Measurements from ENCODE around the gene RHD.
"Not testable (repeated sequence)": the region's sequence is repeated elsewhere in the genome, so short reads cannot be mapped to it uniquely, and the experiment has no call there.

The RHD gene

DNA sequence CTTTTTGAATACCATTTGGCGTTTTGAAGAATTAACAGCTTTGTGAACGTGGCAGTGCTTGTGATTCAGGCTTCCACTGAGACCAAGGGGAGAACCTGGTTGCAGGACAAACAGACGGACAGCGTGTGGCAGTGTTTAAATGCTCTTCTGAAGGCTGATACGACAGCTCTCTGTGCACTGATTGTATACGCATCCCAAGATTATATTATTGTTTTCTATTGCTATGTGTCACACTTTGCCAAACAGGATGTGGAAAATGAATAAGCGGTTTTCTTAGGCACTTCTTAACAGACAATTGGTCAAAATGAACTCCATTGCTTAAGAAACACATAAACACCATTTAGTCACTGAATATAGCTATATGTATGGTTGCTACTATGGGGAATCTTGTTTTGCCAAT is 12.5 kb upstream of the RHD start:
- not testable (repeated sequence) for H3K27ac ChIP-seq (ENCODE audit: low read length); H3K4me1 ChIP-seq (ENCODE audit: control insufficient read depth, insufficient read depth, low read length); H3K27me3 ChIP-seq (ENCODE audit: control insufficient read depth in 1 of 2, insufficient read depth in 2 of 2, low read length in 2 of 2); H3K9ac ChIP-seq (ENCODE audit: low read length in 2 of 2); H3K4me3 ChIP-seq (ENCODE audit: low read length in 2 of 2); H3K36me3 ChIP-seq (ENCODE audit: control insufficient read depth in 2 of 2, insufficient read depth in 2 of 2, low read length in 2 of 2); H3K9me3 ChIP-seq (ENCODE audit: control insufficient read depth in 2 of 2, low read length in 2 of 2)

GRCh38 chr1:25260336-25260735 is 12.0 kb upstream of the RHD start:
- not testable (repeated sequence) for H3K4me1 ChIP-seq (ENCODE audit: control insufficient read depth, insufficient read depth, low read length); H3K36me3 ChIP-seq (ENCODE audit: control insufficient read depth in 2 of 2, insufficient read depth in 2 of 2, low read length in 2 of 2); H3K4me3 ChIP-seq (ENCODE audit: low read length in 2 of 2); H3K27ac ChIP-seq (ENCODE audit: low read length); H3K9ac ChIP-seq (ENCODE audit: low read length in 2 of 2); H3K9me3 ChIP-seq (ENCODE audit: control insufficient read depth in 2 of 2, low read length in 2 of 2); H3K27me3 ChIP-seq (ENCODE audit: control insufficient read depth in 1 of 2, insufficient read depth in 2 of 2, low read length in 2 of 2)

DNA sequence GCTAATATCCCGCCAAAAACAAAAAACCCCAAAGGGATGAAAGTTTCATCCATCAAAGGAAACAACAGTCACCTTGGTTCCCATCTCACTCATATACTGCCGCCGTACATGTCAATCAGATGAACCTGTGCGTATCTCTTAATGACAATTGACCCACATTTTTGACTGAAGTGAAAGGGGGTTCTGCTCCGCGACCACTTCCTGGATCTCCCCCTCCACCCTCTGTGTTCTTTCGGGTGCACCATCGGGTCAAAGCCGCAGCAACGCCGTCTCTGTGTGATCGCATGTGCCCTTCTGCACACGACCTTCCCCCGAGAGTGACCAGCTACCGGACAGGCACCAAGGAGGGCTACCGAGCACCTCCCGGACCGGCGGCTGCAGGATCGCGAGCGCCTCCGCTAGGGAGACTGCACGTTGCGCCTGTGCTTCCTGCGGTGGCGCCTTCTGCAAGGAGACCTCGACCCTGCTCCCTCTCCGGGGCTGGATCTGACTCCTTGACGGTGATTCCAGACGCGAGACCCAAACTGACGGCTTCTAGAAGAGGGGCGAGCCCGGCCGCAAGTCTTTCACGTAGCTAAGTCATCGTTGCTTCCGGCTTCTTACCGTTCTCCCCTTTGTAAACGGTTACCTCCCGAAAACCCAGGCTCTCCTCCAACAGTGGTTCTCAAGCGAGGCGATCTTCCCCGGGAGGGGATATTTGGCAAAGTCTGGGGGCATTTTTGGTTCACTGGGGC is 5.6 kb upstream of the RHD start:
- not testable (repeated sequence) for H3K4me1 ChIP-seq (ENCODE audit: control insufficient read depth, insufficient read depth, low read length); H3K27ac ChIP-seq (ENCODE audit: low read length); H3K9me3 ChIP-seq (ENCODE audit: control insufficient read depth in 2 of 2, low read length in 2 of 2); H3K27me3 ChIP-seq (ENCODE audit: control insufficient read depth in 1 of 2, insufficient read depth in 2 of 2, low read length in 2 of 2); H3K36me3 ChIP-seq (ENCODE audit: control insufficient read depth in 2 of 2, insufficient read depth in 2 of 2, low read length in 2 of 2)
- Histone ChIP-seq H3K4me3 (ENCODE audit: low read length in 2 of 2) (peak overlapping the region; percentile 46 to 75), H3K9ac (ENCODE audit: low read length in 2 of 2) (peak overlapping the region in 1 of 2 donors; percentile 47)

DNA sequence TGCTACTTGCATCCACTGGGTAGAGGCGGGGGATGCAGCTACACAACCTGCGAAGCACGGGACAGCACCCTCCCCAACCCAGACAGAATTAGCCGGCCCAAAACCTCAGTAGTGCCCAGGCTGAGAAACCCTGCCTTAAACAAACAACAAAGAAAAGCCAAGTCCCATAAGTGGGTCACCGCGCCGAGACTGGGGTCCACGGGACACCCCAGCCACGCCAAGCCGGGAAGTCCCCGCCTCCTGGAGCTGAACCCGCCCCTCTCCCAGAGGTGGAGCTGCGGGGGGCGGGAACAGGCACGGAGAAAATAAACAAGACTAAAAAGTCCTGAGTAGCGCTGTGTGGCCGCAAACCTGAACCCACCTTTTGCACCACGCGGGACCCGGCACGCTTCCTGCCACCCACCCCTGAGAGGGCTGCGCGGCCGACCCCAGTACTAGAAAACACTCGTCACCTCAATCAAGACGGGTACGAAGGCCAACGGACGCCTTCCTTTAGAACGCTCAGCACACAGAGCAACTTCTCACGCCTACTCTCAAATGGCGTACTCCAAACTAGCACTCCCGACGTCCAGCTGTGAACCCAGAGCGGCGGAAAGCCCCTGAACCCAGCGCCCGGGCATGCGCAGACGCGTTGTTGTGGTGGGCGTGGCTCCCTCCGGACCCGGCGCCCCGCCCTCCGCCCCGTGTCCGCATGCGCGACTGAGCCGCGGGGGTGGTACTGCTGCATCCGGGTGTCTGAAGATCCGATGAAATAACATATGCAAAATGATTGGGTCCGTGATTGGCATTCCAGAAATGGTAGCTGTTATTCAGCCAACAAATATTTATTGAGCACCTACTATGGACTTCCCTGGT is 4.8 kb upstream of the RHD start:
- Histone ChIP-seq H3K4me3 (ENCODE audit: low read length in 2 of 2) (peak overlapping the region; percentile 62 to 75), H3K9ac (ENCODE audit: low read length in 2 of 2) (peak overlapping the region in 1 of 2 donors; percentile 42), H3K27ac (ENCODE audit: low read length) (peak overlapping the region; percentile 46)
- not testable (repeated sequence) for H3K27me3 ChIP-seq (ENCODE audit: control insufficient read depth in 1 of 2, insufficient read depth in 2 of 2, low read length in 2 of 2); H3K36me3 ChIP-seq (ENCODE audit: control insufficient read depth in 2 of 2, insufficient read depth in 2 of 2, low read length in 2 of 2); H3K4me1 ChIP-seq (ENCODE audit: control insufficient read depth, insufficient read depth, low read length); H3K9me3 ChIP-seq (ENCODE audit: control insufficient read depth in 2 of 2, low read length in 2 of 2)

GRCh38 chr1:25268143-25268760 is 4.1 kb upstream of the RHD start:
- peak overlapping the region in 1 of 2 donors; percentile 42 for H3K9ac ChIP-seq (ENCODE audit: low read length in 2 of 2)

DNA sequence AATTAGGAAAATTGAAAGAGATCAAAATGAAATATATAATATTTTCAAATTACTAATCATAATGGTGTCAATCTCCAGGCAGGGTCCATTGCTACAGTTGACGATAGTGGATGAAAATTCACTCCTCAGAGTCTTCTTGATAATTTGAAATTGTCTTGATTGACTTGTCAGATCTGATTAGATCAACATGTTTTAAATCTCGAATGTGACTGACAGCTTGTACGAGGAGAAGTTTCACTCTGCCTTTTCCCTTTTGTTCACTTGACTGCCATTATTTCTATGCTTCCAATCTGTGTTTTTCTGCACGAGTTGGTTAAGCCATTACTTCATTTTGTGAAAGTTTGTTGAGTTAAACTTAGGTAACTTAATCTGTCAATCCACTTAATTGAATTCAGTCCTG is 3.3 kb downstream of the RHD start:
- H3K4me3 ChIP-seq (ENCODE audit: low read length in 2 of 2); H3K4me1 ChIP-seq (ENCODE audit: control insufficient read depth, insufficient read depth, low read length); H3K9me3 ChIP-seq (ENCODE audit: control insufficient read depth in 2 of 2, low read length in 2 of 2); H3K27me3 ChIP-seq (ENCODE audit: control insufficient read depth in 1 of 2, insufficient read depth in 2 of 2, low read length in 2 of 2); H3K36me3 ChIP-seq (ENCODE audit: control insufficient read depth in 2 of 2, insufficient read depth in 2 of 2, low read length in 2 of 2); H3K27ac ChIP-seq (ENCODE audit: low read length); H3K9ac ChIP-seq (ENCODE audit: low read length in 2 of 2): not testable (repeated sequence)

More at GRCh38 chr1:25268143-25268760, 4.1 kb upstream of the RHD start:
- H3K4me3 ChIP-seq (ENCODE audit: low read length in 2 of 2): peak overlapping the region; percentile 62 to 75
- not testable (repeated sequence) for H3K9me3 ChIP-seq (ENCODE audit: control insufficient read depth in 2 of 2, low read length in 2 of 2); H3K4me1 ChIP-seq (ENCODE audit: control insufficient read depth, insufficient read depth, low read length); H3K27me3 ChIP-seq (ENCODE audit: control insufficient read depth in 1 of 2, insufficient read depth in 2 of 2, low read length in 2 of 2); H3K27ac ChIP-seq (ENCODE audit: low read length); H3K36me3 ChIP-seq (ENCODE audit: control insufficient read depth in 2 of 2, insufficient read depth in 2 of 2, low read length in 2 of 2)

- H3K4me3 ChIP-seq (ENCODE audit: low read length in 2 of 2); H3K36me3 ChIP-seq (ENCODE audit: control insufficient read depth in 2 of 2, insufficient read depth in 2 of 2, low read length in 2 of 2); H3K4me1 ChIP-seq (ENCODE audit: control insufficient read depth, insufficient read depth, low read length); H3K27me3 ChIP-seq (ENCODE audit: control insufficient read depth in 1 of 2, insufficient read depth in 2 of 2, low read length in 2 of 2); H3K27ac ChIP-seq (ENCODE audit: low read length); H3K9ac ChIP-seq (ENCODE audit: low read length in 2 of 2); H3K9me3 ChIP-seq (ENCODE audit: control insufficient read depth in 2 of 2, low read length in 2 of 2): not testable (repeated sequence)
Observed at GRCh38 chr1:25277295-25277694, 5.0 kb downstream of the RHD start.

DNA sequence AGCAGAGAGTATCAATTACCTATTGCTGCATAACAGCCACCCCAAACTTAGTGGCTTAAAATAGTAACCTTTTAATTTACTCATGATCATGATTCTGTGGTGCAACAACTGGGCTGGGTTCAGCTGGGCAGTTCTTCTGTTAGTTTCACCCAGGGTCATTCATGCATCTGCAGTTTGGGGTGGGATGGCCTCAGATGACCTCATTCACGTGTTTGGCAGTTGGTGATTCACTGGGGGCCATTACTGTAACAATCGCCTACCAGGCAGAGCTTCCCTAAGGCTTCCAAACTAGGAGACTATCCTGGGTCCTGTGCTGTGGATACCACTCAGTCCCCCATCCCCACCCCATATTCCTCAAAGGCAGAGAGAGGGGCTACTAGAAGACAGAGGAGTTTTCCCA is 6.0 kb downstream of the RHD start:
- not testable (repeated sequence) for H3K27ac ChIP-seq (ENCODE audit: low read length); H3K27me3 ChIP-seq (ENCODE audit: control insufficient read depth in 1 of 2, insufficient read depth in 2 of 2, low read length in 2 of 2); H3K9me3 ChIP-seq (ENCODE audit: control insufficient read depth in 2 of 2, low read length in 2 of 2); H3K9ac ChIP-seq (ENCODE audit: low read length in 2 of 2); H3K4me3 ChIP-seq (ENCODE audit: low read length in 2 of 2); H3K36me3 ChIP-seq (ENCODE audit: control insufficient read depth in 2 of 2, insufficient read depth in 2 of 2, low read length in 2 of 2); H3K4me1 ChIP-seq (ENCODE audit: control insufficient read depth, insufficient read depth, low read length)

- not testable (repeated sequence) for H3K27ac ChIP-seq (ENCODE audit: low read length); H3K4me1 ChIP-seq (ENCODE audit: control insufficient read depth, insufficient read depth, low read length); H3K36me3 ChIP-seq (ENCODE audit: control insufficient read depth in 2 of 2, insufficient read depth in 2 of 2, low read length in 2 of 2); H3K9ac ChIP-seq (ENCODE audit: low read length in 2 of 2); H3K4me3 ChIP-seq (ENCODE audit: low read length in 2 of 2); H3K27me3 ChIP-seq (ENCODE audit: control insufficient read depth in 1 of 2, insufficient read depth in 2 of 2, low read length in 2 of 2); H3K9me3 ChIP-seq (ENCODE audit: control insufficient read depth in 2 of 2, low read length in 2 of 2)
Observed at GRCh38 chr1:25278790-25279189, 6.5 kb downstream of the RHD start.

GRCh38 chr1:25279693-25280111 is 7.4 kb downstream of the RHD start:
- not testable (repeated sequence) for H3K36me3 ChIP-seq (ENCODE audit: control insufficient read depth in 2 of 2, insufficient read depth in 2 of 2, low read length in 2 of 2); H3K9me3 ChIP-seq (ENCODE audit: control insufficient read depth in 2 of 2, low read length in 2 of 2); H3K4me3 ChIP-seq (ENCODE audit: low read length in 2 of 2); H3K9ac ChIP-seq (ENCODE audit: low read length in 2 of 2); H3K4me1 ChIP-seq (ENCODE audit: control insufficient read depth, insufficient read depth, low read length); H3K27ac ChIP-seq (ENCODE audit: low read length); H3K27me3 ChIP-seq (ENCODE audit: control insufficient read depth in 1 of 2, insufficient read depth in 2 of 2, low read length in 2 of 2)

DNA sequence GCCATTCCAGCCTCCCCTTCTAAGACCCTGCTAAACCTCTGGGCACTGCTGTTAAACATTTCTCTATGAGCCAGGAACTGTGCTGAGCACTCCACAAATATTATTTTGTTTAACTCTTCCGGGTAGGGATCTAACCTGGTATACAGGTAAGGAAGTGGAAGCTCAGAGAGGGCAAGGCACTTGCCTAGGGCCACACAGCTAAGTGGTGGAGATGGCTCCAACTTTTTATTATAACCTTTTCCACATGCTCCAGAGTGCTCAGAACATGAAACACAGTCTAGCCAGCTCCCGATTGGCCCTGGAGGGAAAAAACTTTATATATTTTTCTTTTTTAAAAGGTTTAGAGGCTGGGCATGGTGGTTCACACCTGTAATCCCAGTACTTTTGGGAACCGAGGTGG is 13.6 kb downstream of the RHD start:
- H3K4me3 ChIP-seq (ENCODE audit: low read length in 2 of 2); H3K4me1 ChIP-seq (ENCODE audit: control insufficient read depth, insufficient read depth, low read length); H3K9me3 ChIP-seq (ENCODE audit: control insufficient read depth in 2 of 2, low read length in 2 of 2); H3K27ac ChIP-seq (ENCODE audit: low read length); H3K9ac ChIP-seq (ENCODE audit: low read length in 2 of 2); H3K27me3 ChIP-seq (ENCODE audit: control insufficient read depth in 1 of 2, insufficient read depth in 2 of 2, low read length in 2 of 2); H3K36me3 ChIP-seq (ENCODE audit: control insufficient read depth in 2 of 2, insufficient read depth in 2 of 2, low read length in 2 of 2): not testable (repeated sequence)

Measured in stomach smooth muscle (tissue), 2 donors.